ENCODE data around the gene HUNK. TPM values are rescaled to one million over a fixed set of nuclear protein-coding genes. Genes with fewer than 3 reads are reported as not detected.

HUNK gene
- total and polyA plus RNA-seq, 2 experiments from 2014 or later: 0.30 to 2.5 TPM

- Histone ChIP-seq H3K27ac (no peak overlapping the region), H3K4me2 (ENCODE audit: unreplicated experiment) (no peak overlapping the region), H3K9me2 (ENCODE audit: insufficient read depth) (no peaks in the 10 kb centered on the region), H4K20me1 (ENCODE audit: insufficient read depth) (no peaks in the 10 kb centered on the region), H3K27me3 (replicated peaks; ENCODE audit: insufficient read depth) (no peaks in the 10 kb centered on the region), H3K4me3 (no peak overlapping the region), H3K4me1 (ENCODE audit: insufficient read depth) (0 out of 2 replicates have a peak, but pooled peaks cover 3% of the 10 kb centered on the region), H3K79me2 (ENCODE audit: insufficient read depth) (no peaks in the 10 kb centered on the region), H2AFZ (no peak overlapping the region), H3F3A (ENCODE audit: insufficient read depth) (no peaks in the 10 kb centered on the region), H3K9ac (no peak overlapping the region), H3K36me3 (ENCODE audit: low read depth) (no peaks in the 10 kb centered on the region), H3K9me3 (ENCODE audit: low read depth) (no peaks in the 10 kb centered on the region)
- 100% methylated on average over 3 of the region's 3 CpGs; no CpG with 5 or more reads in 1 of the 2 experiments for WGBS, 2 experiments (ENCODE audit: low coverage in 1 of 2, low lambda C conversion rate in 2 of 2, missing lambda C conversion rate in 2 of 2)
- in situ Hi-C loops (cut with MboI): no loop called here
- TF ChIP-seq EZH2phosphoT487 (IDR thresholded peaks at IDR 0.05; ENCODE audit: insufficient read depth, low read depth): no peak
- no peak for TF ChIP-seq EZH2 (IDR thresholded peaks at IDR 0.05; ENCODE audit: insufficient read depth, poor library complexity, severe bottlenecking)
- DNase-seq: no peak
These were observed 50.9 kb downstream of the HUNK start for GRCh38 chr21:31923756-31924155.

- WGBS, 2 experiments (ENCODE audit: low coverage in 1 of 2, low lambda C conversion rate in 2 of 2, missing lambda C conversion rate in 2 of 2): 88 to 89% methylated on average over 13 of the region's 13 CpGs
- no peak for DNase-seq
- Histone ChIP-seq H3K9me2 (ENCODE audit: insufficient read depth) (no peaks in the 10 kb centered on the region), H3K9me3 (ENCODE audit: low read depth) (no peaks in the 10 kb centered on the region), H3K4me3 (no peak overlapping the region), H3K9ac (no peak overlapping the region), H2AFZ (no peak overlapping the region), H3F3A (ENCODE audit: insufficient read depth) (no peaks in the 10 kb centered on the region), H3K27me3 (replicated peaks; ENCODE audit: insufficient read depth) (no peaks in the 10 kb centered on the region), H4K20me1 (ENCODE audit: insufficient read depth) (no peaks in the 10 kb centered on the region), H3K4me2 (ENCODE audit: unreplicated experiment) (no peak overlapping the region), H3K27ac (no peak overlapping the region), H3K36me3 (ENCODE audit: low read depth) (no peaks in the 10 kb centered on the region), H3K79me2 (ENCODE audit: insufficient read depth) (no peaks in the 10 kb centered on the region), H3K4me1 (ENCODE audit: insufficient read depth) (0 out of 2 replicates have a peak, but pooled peaks cover 3% of the 10 kb centered on the region)
- TF ChIP-seq EZH2phosphoT487 (IDR thresholded peaks at IDR 0.05; ENCODE audit: insufficient read depth, low read depth): no peak
- TF ChIP-seq EZH2 (IDR thresholded peaks at IDR 0.05; ENCODE audit: insufficient read depth, poor library complexity, severe bottlenecking): no peak
- in situ Hi-C loops (cut with MboI): no loop called here
These were observed 51.7 kb downstream of the HUNK start for GRCh38 chr21:31924548-31924947.

GRCh38 chr21:31926498-31926897, 53.7 kb downstream of the HUNK start:
- H3K9ac ChIP-seq: no peak overlapping the region
- no peaks in the 10 kb centered on the region for H3K9me2 ChIP-seq (ENCODE audit: insufficient read depth)
- no peak overlapping the region for H3K4me3 ChIP-seq
- no peaks in the 10 kb centered on the region for H4K20me1 ChIP-seq (ENCODE audit: insufficient read depth)
- H3K9me3 ChIP-seq (ENCODE audit: low read depth): no peaks in the 10 kb centered on the region
- WGBS, 2 experiments (ENCODE audit: low coverage in 1 of 2, low lambda C conversion rate in 2 of 2, missing lambda C conversion rate in 2 of 2): 90 to 95% methylated on average over 3 of the region's 3 CpGs
- no peak for TF ChIP-seq EZH2phosphoT487 (IDR thresholded peaks at IDR 0.05; ENCODE audit: insufficient read depth, low read depth)
- H3K4me2 ChIP-seq (ENCODE audit: unreplicated experiment): no peak overlapping the region
- DNase-seq: no peak
- no peaks in the 10 kb centered on the region for H3K4me1 ChIP-seq (ENCODE audit: insufficient read depth)
- no peaks in the 10 kb centered on the region for H3K27me3 ChIP-seq (replicated peaks; ENCODE audit: insufficient read depth)
- no peaks in the 10 kb centered on the region for H3K79me2 ChIP-seq (ENCODE audit: insufficient read depth)
- no peaks in the 10 kb centered on the region for H3F3A ChIP-seq (ENCODE audit: insufficient read depth)
- no peak overlapping the region for H2AFZ ChIP-seq
- in situ Hi-C loops (cut with MboI): no loop called here
- H3K36me3 ChIP-seq (ENCODE audit: low read depth): no peaks in the 10 kb centered on the region
- no peak overlapping the region for H3K27ac ChIP-seq

- TF ChIP-seq EZH2 (IDR thresholded peaks at IDR 0.05; ENCODE audit: insufficient read depth, poor library complexity, severe bottlenecking) (no peak), EZH2phosphoT487 (IDR thresholded peaks at IDR 0.05; ENCODE audit: insufficient read depth, low read depth) (no peak)
- Histone ChIP-seq H3K9ac (no peak overlapping the region), H3K79me2 (ENCODE audit: insufficient read depth) (no peaks in the 10 kb centered on the region), H4K20me1 (ENCODE audit: insufficient read depth) (no peaks in the 10 kb centered on the region), H3K27ac (no peak overlapping the region), H2AFZ (no peak overlapping the region), H3F3A (ENCODE audit: insufficient read depth) (no peaks in the 10 kb centered on the region), H3K9me3 (ENCODE audit: low read depth) (no peaks in the 10 kb centered on the region), H3K4me3 (no peak overlapping the region), H3K36me3 (ENCODE audit: low read depth) (no peaks in the 10 kb centered on the region), H3K27me3 (replicated peaks; ENCODE audit: insufficient read depth) (no peaks in the 10 kb centered on the region), H3K4me2 (ENCODE audit: unreplicated experiment) (no peak overlapping the region), H3K4me1 (ENCODE audit: insufficient read depth) (no peaks in the 10 kb centered on the region), H3K9me2 (ENCODE audit: insufficient read depth) (no peaks in the 10 kb centered on the region)
- in situ Hi-C loops (cut with MboI): no loop called here
- 68 to 71% methylated on average over 13 of the region's 13 CpGs for WGBS, 2 experiments (ENCODE audit: low coverage in 1 of 2, low lambda C conversion rate in 2 of 2, missing lambda C conversion rate in 2 of 2)
- peak; percentile 27 for DNase-seq
These were observed 55.0 kb downstream of the HUNK start for GRCh38 chr21:31927689-31928353.
